GM13977 (cell line): ENCODE data around the gene LNPEP.

ENCODE experiments used
- DNase-seq: peaks from one replicate; pipeline ENCODE4 v3.0.0; 2012; ENCODE audit warnings: low spot score
- in situ Hi-C: fragments of 300-500 bp; cut with MboI; formaldehyde crosslinking; loops from one replicate; pipeline ENCODE4 v1.12.0; 2022; ENCODE audit warnings: low sequenced_read_pairs, low pct_unique_long_range_greater_than_20kb, mixed read lengths, inconsistent platforms; ENCODE audit not compliant: unreplicated experiment
- TF ChIP-seq, protein P1 (sequence below): IDR thresholded peaks from 2 replicates; pipeline ENCODE4 v1.5.1; 2012; ENCODE audit warnings: mild to moderate bottlenecking, control low read depth; ENCODE audit not compliant: insufficient read depth; ENCODE audit errors: extremely low read depth, missing control alignments

LNPEP gene

DNA sequence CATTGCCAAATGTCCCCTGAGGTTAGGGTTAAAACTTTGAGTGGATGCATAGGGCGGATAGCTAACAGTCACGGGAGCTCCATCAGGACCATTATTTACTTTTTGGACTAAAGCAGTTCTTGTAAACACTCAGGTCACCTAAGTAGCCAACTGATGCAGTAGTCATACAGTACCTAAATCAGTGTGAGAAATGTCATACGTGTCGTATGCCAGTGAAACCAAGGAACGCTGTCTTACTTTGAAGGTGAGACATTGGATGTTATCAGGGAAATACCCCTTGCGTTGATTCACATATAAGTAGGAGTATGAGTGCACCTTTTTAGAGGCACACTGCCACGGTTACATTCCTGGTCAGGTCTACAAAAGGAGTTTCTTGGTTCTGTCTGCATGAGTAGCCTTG is 101.9 kb downstream of the LNPEP start:
- TF ChIP-seq, protein P1, sequence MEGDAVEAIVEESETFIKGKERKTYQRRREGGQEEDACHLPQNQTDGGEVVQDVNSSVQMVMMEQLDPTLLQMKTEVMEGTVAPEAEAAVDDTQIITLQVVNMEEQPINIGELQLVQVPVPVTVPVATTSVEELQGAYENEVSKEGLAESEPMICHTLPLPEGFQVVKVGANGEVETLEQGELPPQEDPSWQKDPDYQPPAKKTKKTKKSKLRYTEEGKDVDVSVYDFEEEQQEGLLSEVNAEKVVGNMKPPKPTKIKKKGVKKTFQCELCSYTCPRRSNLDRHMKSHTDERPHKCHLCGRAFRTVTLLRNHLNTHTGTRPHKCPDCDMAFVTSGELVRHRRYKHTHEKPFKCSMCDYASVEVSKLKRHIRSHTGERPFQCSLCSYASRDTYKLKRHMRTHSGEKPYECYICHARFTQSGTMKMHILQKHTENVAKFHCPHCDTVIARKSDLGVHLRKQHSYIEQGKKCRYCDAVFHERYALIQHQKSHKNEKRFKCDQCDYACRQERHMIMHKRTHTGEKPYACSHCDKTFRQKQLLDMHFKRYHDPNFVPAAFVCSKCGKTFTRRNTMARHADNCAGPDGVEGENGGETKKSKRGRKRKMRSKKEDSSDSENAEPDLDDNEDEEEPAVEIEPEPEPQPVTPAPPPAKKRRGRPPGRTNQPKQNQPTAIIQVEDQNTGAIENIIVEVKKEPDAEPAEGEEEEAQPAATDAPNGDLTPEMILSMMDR, result no peak
- in situ Hi-C loops, result no loop called here
- no peak for DNase-seq

DNA sequence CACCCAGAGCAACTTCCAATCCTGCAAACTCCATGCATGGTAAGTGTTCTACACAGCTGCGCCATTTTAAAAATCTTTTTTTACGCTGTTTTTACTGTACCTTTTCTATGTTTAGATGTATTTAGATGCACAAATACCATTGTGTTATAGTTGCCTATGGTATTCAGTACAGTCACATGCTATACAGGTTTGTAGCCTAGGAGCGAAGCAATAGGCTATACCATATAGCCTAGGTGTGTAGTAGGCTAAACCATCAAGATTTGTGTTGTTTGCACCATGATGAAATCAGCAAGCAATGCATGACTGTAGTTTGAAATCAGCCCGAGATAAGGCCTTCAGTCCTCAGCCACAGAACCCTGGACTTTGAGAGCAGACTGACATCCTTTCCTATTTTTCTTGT is 105.4 kb downstream of the LNPEP start:
- in situ Hi-C loops, result no loop called here
- TF ChIP-seq, protein P1, result no peak
- DNase-seq, result no peak

DNA sequence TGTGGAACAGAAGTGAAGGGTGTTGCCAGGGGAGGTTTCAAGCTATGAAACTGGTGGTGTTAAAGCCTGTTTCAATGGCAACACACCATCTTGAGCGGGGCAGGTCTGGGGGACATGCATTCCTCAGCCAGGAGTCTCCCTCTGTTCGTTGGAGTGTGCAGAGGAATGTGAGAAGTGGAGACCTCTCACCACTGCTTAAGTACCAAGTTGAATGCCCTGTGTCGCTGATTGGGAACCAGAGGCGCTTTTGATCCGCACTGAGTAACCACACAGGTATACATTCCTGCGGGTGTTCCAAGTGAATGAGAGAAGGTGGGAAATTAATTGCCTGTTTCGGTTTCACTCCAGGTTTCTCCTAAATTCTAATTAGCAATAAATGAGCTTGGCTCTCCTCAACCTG is 107.1 kb downstream of the LNPEP start:
- in situ Hi-C loops, result no loop called here
- no peak for DNase-seq

DNA sequence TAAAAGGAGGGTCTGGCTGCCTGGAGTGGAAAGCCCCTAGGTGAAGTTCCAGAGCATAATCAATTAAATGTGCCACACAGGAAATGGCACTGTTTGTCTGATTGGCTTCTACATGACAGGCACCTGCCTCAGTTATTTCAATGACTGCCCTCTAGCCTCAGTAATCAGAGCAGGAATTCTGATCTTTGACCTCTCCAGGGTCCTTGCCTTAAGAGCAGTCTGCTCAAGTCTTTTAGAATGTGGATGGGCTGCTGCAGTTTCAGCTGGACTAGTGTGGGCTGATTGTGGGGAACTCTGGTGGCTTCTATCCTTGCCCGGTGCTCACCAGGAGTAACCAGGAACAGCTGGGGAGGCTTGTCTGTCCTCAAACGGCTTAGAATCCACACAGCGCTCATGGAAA is 107.6 kb downstream of the LNPEP start:
- no peak for DNase-seq
- in situ Hi-C loops, result no loop called here
- TF ChIP-seq, protein P1, result no peak

More for the DNA sequence above, 107.1 kb downstream of the LNPEP start:
- TF ChIP-seq, protein P1, result no peak

DNA sequence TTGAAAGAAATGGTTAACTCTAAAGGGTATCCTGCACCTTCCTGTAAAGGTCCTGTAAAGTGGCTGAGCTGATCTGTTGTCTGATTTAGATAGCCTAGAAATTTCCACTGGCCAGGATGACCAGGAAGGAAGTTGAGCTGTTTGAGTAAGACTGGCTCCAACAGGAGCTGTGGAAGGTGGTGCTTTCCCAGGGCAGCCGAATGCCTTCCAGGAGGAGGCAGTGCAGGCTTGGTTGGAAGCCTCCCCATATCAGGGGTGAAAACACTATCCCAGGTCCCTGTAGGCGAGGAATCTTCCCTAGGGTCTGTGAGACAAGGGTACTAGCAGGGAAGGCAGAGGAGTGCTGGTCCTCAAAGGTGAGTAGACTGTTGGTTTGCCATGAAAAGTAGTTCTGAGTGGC is 108.2 kb downstream of the LNPEP start:
- in situ Hi-C loops, result no loop called here
- TF ChIP-seq, protein P1, result peak; percentile 27
- no peak for DNase-seq

DNA sequence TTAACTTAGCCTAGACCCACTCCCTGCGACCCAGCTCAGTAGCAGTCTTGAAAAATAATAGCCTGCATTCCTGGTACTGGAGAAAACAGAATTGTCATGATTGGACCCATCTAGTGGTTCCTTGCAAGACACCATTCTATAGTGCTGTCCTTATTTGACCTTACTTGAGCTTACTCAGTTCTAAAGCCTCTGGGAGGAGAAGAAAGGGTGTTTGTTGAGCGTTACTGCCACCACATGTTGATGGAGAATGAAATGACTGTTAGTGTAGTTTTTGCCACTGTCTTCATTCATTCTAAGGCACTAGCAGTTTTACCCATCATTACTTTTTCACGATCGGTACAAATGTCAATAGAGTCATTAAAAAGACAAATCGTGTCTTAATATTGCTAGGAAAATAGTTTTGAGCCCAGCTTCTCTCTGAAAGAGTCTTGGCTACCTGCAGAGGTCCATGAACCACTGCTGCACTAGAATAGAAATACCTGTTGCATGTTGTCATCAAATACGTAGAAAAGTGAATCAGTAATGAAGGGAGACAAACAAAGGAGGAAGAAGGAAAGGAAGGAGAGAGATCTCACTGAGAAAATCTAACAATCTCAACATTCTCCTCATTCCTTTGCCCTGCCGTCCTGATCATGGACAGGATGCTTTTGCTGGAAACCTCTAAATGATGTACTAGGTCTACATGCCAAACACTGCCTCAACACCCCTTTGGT is 110.5 kb downstream of the LNPEP start:
- in situ Hi-C loops, result no loop called here
- TF ChIP-seq, protein P1, result peak; percentile 31
- no peak for DNase-seq
